ENCODE results near the gene TNFRSF8. TPM values are rescaled to one million over a fixed set of nuclear protein-coding genes. Genes with fewer than 3 reads are reported as not detected.
A peak's percentile ranks its signal among the peaks of the same experiment; 100 is the strongest.

Gene TNFRSF8
- total RNA-seq, 4 donors from 2014 or later, result 0.83 to 2.8 (median 2.3) TPM

DNA sequence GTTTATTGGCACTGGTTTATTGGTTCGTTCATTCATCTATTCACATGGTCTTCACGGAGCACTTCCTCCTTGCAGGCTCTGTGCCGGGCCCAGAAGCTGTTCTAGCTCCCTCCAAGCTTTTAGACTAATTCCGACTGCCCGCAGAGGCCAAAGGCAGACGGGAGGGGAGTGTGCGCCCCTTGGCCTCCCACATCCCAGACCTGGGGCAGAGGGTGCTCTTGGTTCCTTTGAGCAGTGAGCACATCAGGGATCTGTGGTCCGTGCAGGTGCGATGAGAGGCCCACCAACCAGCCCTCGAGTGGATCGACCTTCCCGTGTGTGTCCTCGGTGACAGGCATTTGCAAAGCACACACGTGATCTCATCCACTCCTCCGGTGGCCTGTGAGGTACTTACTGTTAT is 65.0 kb downstream of the TNFRSF8 start:
- WGBS, result 79% methylated on average over 9 of the region's 15 CpGs
- Histone ChIP-seq H3K36me3 (no peaks in the 10 kb centered on the region), H3K4me3 (no peak overlapping the region), H3K4me1 (peaks cover 14 to 38% (median 22%) of the 10 kb centered on the region in 4 donors), H3K9me3 (no peaks in the 10 kb centered on the region), H3K27ac (replicated peaks in 1 of 4) (no peak overlapping the region), H3K27me3 (peaks cover 0 to 7% (median 0%) of the 10 kb centered on the region in 4 donors)
- intact Hi-C loops (cut with DNase I), result no loop called here
- DNase-seq (ENCODE audit: extremely low spot score), result no peak
- TF ChIP-seq POLR2A (IDR thresholded peaks at IDR 0.05; ENCODE audit: low read depth) (no peak), EP300 (IDR thresholded peaks at IDR 0.05) (no peak), POLR2AphosphoS5 (IDR thresholded peaks at IDR 0.05) (no peak)
- TF ChIP-seq, protein P1, sequence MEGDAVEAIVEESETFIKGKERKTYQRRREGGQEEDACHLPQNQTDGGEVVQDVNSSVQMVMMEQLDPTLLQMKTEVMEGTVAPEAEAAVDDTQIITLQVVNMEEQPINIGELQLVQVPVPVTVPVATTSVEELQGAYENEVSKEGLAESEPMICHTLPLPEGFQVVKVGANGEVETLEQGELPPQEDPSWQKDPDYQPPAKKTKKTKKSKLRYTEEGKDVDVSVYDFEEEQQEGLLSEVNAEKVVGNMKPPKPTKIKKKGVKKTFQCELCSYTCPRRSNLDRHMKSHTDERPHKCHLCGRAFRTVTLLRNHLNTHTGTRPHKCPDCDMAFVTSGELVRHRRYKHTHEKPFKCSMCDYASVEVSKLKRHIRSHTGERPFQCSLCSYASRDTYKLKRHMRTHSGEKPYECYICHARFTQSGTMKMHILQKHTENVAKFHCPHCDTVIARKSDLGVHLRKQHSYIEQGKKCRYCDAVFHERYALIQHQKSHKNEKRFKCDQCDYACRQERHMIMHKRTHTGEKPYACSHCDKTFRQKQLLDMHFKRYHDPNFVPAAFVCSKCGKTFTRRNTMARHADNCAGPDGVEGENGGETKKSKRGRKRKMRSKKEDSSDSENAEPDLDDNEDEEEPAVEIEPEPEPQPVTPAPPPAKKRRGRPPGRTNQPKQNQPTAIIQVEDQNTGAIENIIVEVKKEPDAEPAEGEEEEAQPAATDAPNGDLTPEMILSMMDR (IDR thresholded peaks at IDR 0.05), result no peak

DNA sequence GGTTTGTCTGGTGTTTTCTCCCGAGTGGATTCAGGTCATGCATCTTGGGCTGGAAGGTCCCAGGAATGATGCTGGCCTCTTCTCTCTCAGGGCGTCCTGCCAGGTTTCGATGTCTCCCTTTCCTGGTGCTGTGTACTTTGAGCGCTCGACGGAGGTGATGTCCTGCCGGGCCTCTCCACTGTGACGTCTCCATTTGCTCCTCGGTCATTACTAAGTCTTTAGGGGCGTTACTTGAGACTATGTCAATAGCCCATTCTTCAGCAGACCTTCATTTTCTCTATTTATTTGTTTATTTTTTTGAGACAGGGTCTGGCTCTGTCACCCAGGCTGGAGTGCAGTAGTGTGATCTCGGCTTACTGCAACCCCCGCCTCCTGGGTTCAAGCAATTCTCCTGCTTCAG is 66.5 kb downstream of the TNFRSF8 start:
- WGBS, result 88% methylated on average over 12 of the region's 12 CpGs
- H3K36me3 ChIP-seq, result no peaks in the 10 kb centered on the region
- peaks cover 14 to 38% (median 22%) of the 10 kb centered on the region in 4 donors for H3K4me1 ChIP-seq
- no peak for DNase-seq (ENCODE audit: extremely low spot score)
- TF ChIP-seq POLR2AphosphoS5 (IDR thresholded peaks at IDR 0.05) (no peak), POLR2A (IDR thresholded peaks at IDR 0.05; ENCODE audit: low read depth) (no peak), EP300 (IDR thresholded peaks at IDR 0.05) (no peak)
- TF ChIP-seq, protein P1 (IDR thresholded peaks at IDR 0.05), result no peak
- H3K27ac ChIP-seq (replicated peaks in 1 of 4), result no peak overlapping the region
- H3K27me3 ChIP-seq, result no peaks in the 10 kb centered on the region
- intact Hi-C loops (cut with DNase I), result no loop called here
- no peak overlapping the region for H3K4me3 ChIP-seq
- H3K9me3 ChIP-seq, result no peaks in the 10 kb centered on the region

DNA sequence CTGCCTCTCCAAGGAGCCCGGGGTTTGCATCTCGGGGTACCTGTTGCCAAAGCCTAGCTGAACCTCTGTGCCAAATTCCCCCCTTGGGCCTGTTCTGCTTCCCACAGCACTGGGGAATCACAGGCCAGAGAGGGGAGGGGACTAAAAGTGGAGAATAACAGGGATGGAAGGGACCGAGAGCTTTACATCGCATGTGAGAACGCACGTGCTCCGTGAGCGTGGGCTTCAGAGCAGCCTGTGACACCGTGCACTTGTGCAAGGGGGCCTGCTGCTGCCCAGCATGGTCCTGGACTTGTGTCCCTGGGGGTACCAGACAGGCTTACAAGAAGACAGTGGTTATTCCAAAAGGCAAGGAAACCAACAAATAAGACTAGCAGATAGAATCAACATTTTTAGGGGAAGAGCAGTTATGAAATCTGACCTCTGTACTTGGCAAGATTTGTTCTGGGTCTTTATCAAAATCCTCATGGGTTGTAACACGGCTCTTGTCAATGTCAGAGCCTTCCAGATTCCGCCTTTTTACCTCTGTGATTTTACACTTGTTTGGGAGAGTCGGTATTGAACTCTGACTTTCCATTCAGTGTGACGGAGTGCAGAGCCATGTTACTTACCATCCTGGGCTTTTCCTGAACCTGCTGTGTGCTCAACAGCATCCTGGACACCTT is 67.5 kb downstream of the TNFRSF8 start:
- peaks cover 10 to 33% (median 18%) of the 10 kb centered on the region in 4 donors for H3K4me1 ChIP-seq
- H3K27me3 ChIP-seq, result no peaks in the 10 kb centered on the region
- intact Hi-C loops (cut with DNase I), result no loop called here
- H3K36me3 ChIP-seq, result no peaks in the 10 kb centered on the region
- TF ChIP-seq POLR2AphosphoS5 (IDR thresholded peaks at IDR 0.05), result no peak
- TF ChIP-seq, protein P1 (IDR thresholded peaks at IDR 0.05), result no peak
- TF ChIP-seq POLR2A (IDR thresholded peaks at IDR 0.05; ENCODE audit: low read depth), result no peak
- TF ChIP-seq EP300 (IDR thresholded peaks at IDR 0.05), result no peak
- no peaks in the 10 kb centered on the region for H3K9me3 ChIP-seq
- H3K27ac ChIP-seq (replicated peaks in 1 of 4), result peak overlapping the region in 1 of 4 donors; percentile 26
- DNase-seq (ENCODE audit: extremely low spot score), result no peak
- WGBS, result 83% methylated on average over 13 of the region's 13 CpGs
- no peak overlapping the region for H3K4me3 ChIP-seq

DNA sequence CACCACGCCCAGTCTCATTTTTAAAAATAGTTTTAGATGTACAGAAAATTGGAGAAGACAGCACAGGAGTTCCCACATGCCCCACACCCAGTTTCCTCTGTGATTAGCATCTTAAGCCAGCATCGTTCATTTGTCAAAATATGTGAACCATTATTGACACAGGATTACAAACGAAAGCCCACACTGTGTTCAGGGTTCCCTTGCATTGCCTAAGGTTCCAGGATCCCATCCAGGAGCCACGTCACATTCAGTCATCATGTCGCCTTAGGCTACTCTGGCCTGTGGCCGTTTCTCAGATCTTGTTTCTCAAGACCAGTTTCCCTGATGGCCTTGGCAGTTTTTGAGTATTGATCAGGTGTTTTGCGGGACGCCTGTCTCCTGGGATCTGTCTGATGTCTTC is 69.0 kb downstream of the TNFRSF8 start:
- Histone ChIP-seq H3K9me3 (no peaks in the 10 kb centered on the region), H3K36me3 (no peaks in the 10 kb centered on the region), H3K27ac (replicated peaks in 1 of 4) (peak overlapping the region in 1 of 4 donors; percentile 52), H3K27me3 (no peaks in the 10 kb centered on the region), H3K4me1 (peaks cover 12 to 30% (median 16%) of the 10 kb centered on the region in 4 donors), H3K4me3 (no peak overlapping the region)
- intact Hi-C loops (cut with DNase I), result no loop called here
- no peak for DNase-seq (ENCODE audit: extremely low spot score)
- WGBS, result 83% methylated on average over 8 of the region's 8 CpGs
- TF ChIP-seq POLR2AphosphoS5 (IDR thresholded peaks at IDR 0.05), result no peak
- TF ChIP-seq, protein P1 (IDR thresholded peaks at IDR 0.05), result no peak
- no peak for TF ChIP-seq POLR2A (IDR thresholded peaks at IDR 0.05; ENCODE audit: low read depth)
- TF ChIP-seq EP300 (IDR thresholded peaks at IDR 0.05), result no peak

Measured in esophagus muscularis mucosa (tissue), 4 donors.